Stimulated activated CD4-positive, alpha-beta T cell treated with anti-CD3 and anti-CD28 coated beads, Interleukin-2, amount 100 ng/mL, for 48 hours (primary cell): Measurements from ENCODE around the gene CENATAC.
A peak's percentile ranks its signal among the peaks of the same experiment; 100 is the strongest.
"Not testable (repeated sequence)": the region's sequence is repeated elsewhere in the genome, so short reads cannot be mapped to it uniquely, and the experiment has no call there.

Source experiments
- DNase-seq, 2 donors: peaks; one replicate each; pipeline ENCODE4 v3.0.0-alpha.2; 2020

Gene CENATAC

GRCh38 chr11:119056421-119056999, 58.6 kb downstream of the CENATAC start:
- DNase-seq: peak in 1 of 2 donors; percentile 20

DNA sequence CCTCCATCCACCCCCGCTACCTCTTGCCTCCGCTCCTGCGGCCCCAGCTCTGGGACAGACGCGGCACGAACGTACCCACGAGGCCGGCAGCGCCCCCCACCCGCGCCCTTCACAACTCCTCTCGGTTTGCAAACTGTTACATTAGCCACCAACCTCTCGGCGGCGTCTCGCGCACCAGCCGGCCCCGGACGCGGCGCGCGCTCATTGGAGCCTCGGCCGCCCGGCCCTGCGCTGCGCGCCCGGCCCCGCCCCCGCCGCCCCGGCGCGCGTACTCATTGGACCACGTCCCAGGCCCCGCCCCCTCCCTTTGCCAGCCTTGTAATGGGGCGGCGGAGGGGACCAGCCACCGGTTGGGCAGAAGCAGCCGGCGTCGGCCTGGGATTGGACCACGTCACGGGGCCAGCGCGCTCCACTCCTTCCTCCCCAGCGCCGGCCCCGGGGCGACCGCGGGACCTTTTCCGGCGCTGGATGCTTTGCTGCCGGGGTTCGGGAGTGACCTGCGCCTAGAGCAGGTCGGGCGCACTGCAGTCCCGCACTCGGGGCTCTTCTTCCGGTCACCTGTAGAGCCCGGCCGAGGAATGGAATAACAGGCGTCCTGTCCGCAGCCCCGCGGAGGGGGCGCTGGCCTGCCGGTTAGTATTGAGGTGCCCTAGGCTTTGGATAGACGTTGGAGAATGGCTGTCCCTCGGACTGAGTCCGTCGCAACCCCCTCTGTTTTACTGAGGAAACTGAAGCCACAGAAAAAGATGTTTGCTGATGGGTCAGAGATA, 59.2 kb downstream of the CENATAC start, which contains the start of gene HYOU1:
TSS of gene HYOU1 (minus strand) at position 206 of the 770 bp plus-strand sequence. CDS start 1,045 bp downstream, outside the sequence.
- DNase-seq: peak; percentile 99

- DNase-seq: not testable (repeated sequence)
Observed at GRCh38 chr11:119059128-119059527, 61.2 kb downstream of the CENATAC start.

DNA sequence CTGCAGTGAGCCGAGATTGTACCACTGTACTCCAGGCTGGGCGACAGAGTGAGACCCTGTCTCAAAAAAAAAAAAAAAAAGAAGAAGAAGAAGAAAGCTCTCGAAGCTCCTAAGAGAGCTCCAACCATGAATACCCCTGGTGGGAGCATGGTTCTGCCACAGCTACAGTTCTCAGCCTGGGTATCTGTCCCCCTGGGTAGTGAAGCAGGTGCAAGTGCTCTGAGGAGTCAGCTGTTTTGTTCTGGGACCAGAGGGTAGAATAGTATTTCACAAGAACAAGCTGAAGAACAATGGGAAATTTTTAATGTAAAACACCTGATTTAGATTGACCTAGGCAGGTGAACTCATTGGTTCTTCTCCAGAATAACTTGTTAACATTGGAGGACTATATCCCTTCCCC, 63.3 kb downstream of the CENATAC start:
- no peak for DNase-seq

GRCh38 chr11:119062779-119063178, 64.8 kb downstream of the CENATAC start:
- no peak for DNase-seq

- DNase-seq: peak in 1 of 2 donors; percentile 25
Observed at GRCh38 chr11:119065369-119065768, 67.4 kb downstream of the CENATAC start.
